Skeletal muscle cell (primary cell): ENCODE data around the gene MYL3.
"Not testable (repeated sequence)": the region's sequence is repeated elsewhere in the genome, so short reads cannot be mapped to it uniquely, and the experiment has no call there.

Experiments used
- DNase-seq: peaks from one replicate; pipeline ENCODE4 v3.0.0-alpha.2; 2010; ENCODE audit warnings: low read depth
- H3K4me3 ChIP-seq: 2 replicates; pipeline ENCODE4 v1.5.1; 2011; ENCODE audit warnings: low read depth, mild to moderate bottlenecking, control low read depth, low read length, moderate library complexity

Gene MYL3

DNA sequence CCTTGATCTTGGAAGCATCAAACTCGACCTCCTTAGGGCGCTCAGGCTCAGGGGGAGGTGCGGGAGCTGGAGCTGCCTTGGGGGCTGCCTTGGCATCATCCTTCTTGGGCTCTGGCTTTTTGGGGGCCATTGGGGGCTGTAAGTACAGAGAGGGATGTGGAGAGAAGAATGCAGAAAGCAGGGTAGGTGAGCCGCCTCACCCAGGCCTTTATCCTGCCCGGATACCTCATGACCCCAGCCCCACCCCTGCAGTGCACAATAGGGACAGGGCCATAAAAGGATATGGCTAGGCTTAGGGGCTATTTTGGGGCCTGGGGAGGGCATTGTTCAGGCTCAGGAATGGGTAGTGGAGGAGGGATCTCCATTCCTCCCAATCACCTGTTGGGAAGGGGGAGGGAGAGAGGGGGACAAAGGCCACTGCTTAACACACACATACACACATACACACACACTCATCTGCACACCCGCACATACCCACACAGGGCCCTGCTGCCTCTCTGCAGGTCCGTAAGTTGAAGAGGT lies at the start of gene MYL3:
TSS of gene MYL3 (minus strand) at position 184 of the 522 bp plus-strand sequence. CDS start at position 130, 54 bp downstream.
- H3K4me3 ChIP-seq = no peak within 1 kb of the TSS
- DNase-seq = no peak

DNA sequence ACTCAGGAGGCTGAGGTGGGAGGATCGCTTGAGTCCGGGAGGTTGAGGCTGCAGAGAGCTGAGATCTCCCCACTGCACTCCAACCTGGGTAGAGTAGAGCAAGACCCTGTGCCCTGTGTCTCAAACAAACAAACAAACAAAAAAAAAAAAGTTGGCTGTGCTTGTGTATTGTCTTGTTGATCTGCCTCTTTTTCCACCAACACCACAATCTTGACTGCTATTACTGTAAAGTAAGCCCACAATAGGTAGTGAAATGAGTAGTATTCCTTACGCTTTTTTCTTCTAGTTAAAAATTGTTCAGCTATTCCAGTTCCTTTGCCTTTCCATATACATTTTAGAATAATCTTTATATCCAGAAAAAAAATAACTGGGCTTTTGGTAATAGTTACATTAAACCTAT lies 49.7 kb upstream of the MYL3 start:
- no peak for DNase-seq
- H3K4me3 ChIP-seq = no peak overlapping the region

DNA sequence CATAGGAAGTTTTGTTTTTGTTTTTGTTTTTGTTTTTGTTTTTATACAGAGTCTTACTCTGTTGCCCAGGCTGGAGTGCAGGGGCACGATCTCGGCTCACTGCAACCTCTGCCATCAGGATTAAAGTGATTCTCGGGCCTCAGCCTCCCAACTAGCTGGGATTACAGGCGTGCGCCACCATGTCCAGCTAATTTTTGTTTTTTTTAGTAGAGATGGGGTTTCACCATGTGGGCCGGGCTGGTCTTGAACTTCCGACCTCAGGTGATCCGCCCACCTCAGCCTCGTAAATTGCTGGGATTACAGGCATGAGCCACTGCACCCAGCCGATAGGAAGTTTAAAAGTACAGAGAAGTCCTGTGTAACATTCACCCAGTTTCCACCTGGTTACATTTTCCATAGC lies 47.7 kb upstream of the MYL3 start:
- not testable (repeated sequence) for DNase-seq, H3K4me3 ChIP-seq

DNA sequence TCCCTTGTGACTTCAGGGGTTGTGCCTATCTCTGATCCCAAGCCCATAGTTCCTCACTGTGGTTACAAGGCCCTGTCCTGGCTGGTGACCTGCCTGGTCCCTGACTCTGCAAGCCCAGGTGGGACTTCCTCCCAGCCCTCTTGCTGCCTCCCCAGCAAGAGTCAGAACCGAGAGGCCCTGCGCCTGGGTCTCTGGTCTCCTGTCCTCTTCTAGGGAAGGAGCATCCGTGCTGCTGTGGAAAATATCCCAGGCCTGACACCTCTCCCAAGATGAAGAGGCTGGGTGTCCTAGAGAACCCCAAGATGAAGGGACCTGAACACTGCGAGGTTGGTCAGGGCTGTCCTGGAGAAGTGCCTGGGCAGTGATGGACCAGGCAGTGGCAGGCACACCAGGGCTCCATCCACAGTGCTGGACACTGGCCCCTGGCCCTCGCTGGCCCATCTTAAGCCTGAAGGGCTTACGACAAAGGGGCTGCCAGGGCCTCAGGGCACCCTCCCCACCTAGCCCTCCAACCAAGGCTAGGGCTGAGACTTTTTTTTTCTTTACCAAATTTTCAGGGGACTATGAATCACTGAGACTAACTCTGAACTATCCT lies 47.0 kb upstream of the MYL3 start:
- DNase-seq = no peak
- no peak overlapping the region for H3K4me3 ChIP-seq

DNA sequence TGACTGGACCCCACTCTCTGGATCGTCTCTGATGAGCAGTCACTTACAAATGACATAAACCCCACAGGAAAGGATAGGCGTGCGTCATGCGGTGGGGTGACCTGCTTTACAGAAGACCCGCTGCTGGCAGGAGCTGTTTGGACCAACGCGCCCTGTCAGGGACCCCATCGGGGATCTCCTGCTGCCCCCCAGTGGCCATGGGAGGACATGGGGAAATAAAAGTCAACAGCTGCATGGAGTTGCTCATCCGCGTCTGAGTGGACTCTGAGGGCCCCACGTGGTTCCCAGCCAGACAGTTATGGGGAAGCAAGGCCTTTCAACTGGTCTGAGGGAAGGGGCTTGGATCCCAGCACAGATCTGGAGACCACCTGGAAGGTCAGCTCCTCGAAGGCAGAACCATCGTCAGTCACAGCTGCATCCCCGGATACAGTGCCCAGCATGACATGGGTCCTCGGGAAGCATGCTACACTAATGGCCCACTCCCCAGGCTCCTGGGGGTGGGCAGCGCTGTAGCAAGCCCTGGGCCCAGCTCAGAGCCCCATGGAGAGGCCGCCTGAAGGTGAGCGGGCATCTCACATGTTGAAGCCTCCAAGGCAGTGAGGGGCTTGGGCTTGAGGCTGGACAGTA lies 46.4 kb upstream of the MYL3 start:
- H3K4me3 ChIP-seq = no peak overlapping the region
- peak; percentile 57 for DNase-seq

DNA sequence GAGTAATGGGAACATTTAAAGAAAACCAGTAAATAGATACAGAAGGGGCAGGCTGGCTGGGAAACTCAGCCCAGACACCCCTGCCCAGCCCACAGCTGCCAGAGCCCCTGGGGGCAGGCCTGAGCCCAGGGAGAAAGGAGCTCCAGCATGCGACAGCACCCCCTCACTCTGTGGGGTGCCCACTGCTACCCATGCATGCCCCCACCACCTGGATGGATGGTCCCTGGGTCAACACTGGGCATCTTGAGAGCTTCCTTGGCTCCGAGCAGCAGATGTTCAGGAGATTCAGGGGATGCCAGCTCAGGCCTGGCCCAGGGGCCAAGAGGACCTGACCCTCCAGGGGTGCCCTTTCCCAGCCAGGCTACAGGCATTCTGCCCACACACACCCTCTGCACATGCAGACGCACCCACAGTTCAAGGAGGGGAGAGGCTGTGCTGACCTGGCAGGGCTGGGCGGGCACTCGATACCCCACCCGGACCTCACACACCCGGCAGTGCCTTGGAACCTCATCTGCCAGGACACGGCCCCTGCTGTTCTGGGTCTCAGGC lies 45.8 kb upstream of the MYL3 start:
- no peak for DNase-seq
- H3K4me3 ChIP-seq = no peak overlapping the region

DNA sequence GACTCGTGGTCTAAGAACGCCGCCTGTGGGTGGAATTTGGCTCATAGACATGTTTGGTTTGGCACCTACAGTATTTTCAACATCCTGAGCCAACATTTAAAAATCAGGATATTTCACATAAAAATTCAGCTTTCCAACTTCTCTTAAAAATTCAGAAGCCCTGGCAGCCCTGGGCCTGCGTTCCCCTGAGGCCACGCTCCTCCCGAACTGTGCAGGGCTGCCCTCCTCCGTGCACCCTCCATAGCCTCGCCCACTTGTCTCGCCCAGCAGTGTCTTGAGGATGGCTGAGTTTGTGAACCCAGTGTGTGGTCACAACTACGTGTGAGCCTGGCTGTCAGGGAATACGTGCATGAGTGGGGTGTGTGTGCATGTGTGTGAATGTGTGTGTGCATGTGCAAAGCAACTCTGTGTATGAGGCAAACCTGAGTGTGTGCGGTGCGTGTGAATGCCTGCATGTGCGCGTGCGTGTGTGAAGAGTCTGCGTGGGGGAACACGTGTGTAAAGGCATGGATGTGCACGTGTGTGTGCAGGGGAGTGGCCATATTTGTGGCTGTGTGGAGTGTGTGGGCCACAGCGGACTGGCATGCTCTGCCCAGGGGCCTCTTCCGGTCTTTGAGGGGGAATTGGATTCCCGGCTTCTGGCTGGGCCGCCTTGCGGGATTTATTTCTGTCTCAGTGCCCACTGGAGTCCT lies 45.2 kb upstream of the MYL3 start:
- no peak overlapping the region for H3K4me3 ChIP-seq
- peak; percentile 59 for DNase-seq

DNA sequence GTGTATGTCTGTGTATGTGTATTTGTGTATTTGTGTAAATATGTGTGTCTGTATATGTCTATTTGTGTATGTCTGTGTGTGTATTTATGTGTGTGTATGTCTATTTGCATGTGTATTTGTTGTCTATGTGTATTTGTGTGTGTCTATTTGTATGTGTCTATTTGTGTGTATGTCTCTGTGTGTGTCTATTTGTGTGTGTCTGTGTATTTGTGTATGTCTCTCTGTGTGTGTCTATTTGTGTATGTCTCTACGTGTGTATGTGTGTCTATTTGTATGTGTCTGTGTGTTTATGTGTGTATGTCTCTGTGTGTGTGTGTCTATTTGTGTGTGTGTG lies 44.7 kb upstream of the MYL3 start:
- DNase-seq = no peak
- H3K4me3 ChIP-seq = no peak overlapping the region

DNA sequence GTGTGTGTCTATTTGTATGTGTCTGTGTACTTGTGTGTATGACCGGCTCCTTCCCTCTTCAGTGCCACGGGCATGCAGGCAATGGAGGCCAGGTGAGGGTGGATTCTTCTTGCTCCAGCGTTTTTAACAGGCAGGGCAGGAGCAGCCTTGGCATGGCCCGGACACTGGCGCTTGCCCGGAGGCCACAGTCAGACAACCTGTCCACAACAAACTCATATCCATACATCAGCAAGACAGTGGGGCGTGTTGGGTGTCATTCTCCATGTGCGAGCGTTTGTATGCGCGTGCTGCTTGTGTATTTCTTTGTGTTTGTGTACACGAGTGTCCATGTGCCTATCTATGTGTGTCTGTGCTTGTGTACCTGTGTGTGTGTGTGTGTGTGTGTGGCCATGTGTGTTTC lies 44.0 kb upstream of the MYL3 start:
- no peak overlapping the region for H3K4me3 ChIP-seq
- no peak for DNase-seq

DNA sequence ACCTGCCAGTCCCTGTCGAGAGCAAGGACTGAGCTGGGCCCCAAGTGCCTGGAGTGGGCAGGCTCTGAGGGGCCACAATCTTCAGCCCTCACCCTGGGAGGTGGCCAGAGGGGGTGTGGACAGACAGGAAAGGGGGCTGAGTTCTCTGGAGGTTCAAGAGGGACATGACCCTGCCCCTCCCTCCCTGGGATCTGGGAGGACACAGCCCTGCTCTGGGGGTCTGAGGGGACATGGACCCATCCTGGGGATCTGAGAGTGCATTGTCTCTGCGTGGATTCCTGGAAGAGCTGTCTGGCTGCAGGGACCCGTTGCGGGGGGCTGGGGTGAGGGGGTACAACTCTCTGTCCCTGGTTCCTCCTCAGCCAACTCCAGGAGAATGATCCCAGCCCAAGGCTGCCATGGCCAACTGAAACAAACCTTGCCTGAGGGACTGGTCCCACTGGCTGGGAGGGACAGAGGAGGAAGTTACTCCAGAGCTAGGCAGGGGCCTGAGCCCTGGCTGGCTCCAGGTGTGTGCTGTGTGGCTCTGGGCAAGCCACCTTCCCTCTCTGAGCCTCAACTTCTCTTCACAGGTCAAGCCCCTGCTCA lies 43.3 kb upstream of the MYL3 start:
- DNase-seq = no peak
- no peak overlapping the region for H3K4me3 ChIP-seq

DNA sequence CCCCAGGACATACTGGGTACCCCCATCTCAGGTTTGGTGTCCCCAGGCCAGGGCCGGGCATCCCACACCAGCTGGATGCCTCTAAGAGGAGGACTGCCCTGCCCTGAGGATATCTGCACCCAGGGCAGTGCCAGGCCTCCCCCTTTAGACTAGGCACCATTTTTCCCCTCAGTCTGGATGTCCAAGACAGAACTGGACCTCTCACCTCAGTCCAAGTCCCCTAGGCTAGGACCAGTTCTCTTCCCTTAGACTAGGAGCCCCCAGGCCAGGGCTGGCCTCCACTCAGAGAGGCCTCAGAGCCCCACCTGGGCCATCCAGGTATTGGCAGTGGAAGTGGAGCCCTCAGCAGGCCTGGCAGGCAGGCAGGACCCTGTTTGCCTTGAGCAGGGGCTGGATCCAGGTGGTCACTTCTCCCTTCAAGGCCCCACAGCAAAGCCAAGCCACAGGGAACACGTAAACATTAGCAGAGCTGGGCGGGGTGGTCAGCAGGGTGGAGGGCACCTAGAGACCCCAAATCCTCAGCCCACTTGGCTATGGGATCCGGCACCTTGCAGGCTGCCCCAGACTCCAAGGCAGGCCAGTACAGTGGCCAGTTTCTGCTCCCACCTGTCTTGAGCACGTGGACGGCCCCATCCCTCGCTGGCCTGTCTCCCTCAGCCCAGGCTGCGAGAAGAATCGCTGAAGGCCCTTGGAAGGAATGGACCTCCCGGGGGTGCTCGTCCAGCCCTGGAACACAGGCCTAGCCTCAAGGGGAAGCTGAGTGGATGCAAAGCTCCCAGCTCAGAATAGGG lies 42.6 kb upstream of the MYL3 start:
- no peak overlapping the region for H3K4me3 ChIP-seq
- no peak for DNase-seq

DNA sequence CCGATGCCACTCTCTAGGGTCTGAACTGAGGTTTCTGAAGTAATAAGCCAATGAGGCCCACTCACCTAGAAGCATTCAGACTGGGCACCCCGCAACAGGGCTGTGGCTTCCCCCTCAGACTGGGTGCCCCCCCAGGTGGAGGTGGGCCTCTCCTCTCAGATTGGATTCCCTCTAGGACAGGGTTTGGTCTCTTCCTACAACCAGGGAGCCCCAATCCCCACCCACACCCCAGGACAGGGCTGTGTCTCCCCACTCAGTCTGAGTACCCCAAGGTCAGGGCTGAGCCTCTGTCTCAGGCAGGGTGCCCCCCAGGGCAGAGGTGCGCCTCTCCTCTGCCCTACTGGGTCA lies 41.9 kb upstream of the MYL3 start:
- no peak overlapping the region for H3K4me3 ChIP-seq

DNA sequence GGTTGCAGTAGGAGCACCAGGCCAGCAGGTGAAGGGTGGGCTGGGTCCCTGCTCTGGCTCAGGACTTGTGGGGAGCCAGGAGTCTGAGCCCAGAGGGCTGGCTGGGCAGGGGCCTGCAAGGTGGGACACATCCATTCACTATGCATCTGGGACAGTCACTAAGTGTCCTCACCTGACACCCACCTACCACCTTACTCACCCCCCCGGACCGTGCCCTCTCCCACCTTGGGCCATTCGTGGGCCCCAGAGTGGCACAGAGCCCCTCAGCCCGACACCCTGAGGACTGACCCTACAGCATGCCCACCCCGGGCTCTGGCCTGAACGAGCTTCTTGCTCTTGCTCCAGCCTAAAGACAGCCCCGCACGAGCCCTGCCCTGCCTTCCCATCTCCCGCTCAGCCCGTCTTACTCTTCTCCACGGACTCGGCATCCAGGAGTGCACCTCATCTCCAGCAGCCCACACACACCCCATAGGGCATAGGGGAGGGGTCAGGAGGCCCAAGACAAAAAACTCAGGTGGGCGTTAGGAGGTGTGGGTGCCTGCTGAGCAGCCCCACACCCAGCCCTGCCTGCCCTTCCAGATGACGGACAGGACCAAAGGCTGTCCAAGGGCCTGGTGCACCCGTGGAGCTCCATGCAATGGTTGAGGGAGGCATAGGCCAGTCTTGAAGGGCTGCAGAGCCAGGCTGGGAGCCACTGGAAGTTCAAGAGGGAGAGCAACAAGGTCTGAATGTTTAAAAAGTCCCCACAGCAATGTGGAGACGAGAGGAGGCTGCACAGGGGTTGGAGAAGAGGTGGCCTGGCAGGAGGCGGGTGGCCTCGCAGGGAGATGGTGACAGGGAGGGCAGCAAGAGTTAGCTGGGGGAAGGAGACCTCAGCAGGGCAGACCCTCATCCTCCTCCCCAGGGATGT lies 41.3 kb upstream of the MYL3 start:
- H3K4me3 ChIP-seq = no peak overlapping the region
- DNase-seq = no peak

More for the DNA sequence above, 41.9 kb upstream of the MYL3 start:
- DNase-seq = no peak

DNA sequence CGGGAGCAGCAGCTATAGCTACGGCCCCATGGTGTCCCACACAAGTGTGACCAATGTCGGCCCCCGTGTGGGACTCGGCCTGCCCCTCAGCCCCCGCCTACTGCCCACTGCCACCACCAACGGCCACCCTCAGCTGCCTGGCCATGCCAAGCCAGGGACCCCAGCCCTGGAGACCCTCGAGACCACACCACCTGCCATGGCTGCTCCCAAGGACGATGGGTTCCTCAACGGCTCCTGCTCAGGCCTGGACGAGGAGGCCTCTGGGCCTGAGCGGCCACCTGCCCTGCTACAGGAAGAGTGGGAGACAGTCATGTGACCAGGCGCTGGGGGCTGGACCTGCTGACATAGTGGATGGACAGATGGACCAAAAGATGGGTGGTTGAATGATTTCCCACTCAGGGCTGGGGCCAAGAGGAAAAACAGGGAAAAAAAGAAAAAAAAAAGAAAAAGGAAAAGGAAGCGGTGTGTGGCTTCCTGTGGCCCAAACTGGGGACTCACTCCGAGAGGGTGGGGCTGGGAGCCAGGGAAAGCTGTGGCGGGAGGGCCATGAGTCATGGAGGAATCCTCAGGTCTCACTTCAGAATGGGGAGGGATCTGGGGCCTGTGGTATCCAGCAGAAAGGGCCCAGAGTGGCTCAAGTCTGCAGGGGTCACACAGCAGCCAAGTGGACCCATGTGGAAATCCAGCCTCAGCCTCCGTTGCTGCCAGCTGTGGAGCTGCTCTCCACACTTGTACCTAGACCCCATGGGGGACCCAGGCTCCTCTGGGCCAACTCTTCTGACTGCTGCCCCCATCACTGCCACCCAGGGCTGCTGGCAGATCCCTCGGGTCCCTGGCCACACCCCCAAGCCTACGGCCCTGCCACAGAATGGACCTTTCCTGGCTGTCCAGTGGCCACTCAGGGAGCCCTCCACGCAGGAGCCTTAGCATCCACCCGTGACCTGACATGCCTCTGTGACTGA lies 40.4 kb upstream of the MYL3 start:
- no peak overlapping the region for H3K4me3 ChIP-seq
- no peak for DNase-seq

DNA sequence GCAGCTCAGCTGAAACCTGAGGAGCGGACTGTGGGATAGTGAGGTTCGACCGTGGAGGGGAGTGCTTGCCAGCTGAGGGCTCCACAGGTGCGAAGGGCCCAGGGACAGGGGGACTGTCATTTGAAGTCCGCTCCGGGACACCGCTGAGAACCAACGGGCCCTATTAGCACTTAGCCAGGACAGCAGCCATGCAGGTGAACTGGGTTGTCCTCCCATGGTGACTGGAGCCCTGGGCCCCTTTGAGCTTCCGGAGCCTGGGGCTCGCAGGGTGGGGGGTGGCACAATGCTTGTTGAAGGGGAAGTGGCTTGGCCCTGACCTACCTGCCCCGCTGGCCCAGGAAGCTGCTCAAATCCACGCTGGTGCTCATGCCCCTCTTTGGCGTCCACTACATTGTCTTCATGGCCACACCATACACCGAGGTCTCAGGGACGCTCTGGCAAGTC lies 39.0 kb upstream of the MYL3 start:
- DNase-seq = no peak
- H3K4me3 ChIP-seq = no peak overlapping the region

DNA sequence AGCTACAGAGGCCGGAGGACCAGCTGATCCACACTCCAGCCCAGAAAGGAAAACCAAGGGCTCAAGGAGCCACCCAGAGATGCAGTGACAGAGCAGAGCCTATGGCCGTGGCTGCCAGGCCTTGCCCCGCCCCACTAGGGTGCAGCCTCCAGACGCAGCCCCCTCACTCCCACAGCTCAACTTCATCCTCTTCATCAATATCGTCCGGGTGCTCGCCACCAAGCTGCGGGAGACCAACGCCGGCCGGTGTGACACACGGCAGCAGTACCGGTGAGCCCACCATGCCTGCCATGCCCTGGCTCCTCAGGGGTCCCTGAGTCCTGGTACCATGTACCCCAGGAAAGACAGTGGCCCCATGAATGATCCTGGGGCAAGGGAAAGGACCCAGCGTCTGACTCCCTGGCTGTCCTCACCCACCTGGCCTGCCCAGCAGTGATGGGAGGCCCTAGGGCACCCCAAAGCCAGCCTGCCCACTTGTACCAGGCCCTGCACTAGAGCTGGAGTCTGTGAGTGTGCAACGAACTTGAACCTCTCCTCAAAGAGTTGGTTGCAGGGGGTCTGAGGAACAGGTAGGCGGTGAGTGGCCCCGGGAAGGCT lies 38.4 kb upstream of the MYL3 start:
- H3K4me3 ChIP-seq = no peak overlapping the region

DNA sequence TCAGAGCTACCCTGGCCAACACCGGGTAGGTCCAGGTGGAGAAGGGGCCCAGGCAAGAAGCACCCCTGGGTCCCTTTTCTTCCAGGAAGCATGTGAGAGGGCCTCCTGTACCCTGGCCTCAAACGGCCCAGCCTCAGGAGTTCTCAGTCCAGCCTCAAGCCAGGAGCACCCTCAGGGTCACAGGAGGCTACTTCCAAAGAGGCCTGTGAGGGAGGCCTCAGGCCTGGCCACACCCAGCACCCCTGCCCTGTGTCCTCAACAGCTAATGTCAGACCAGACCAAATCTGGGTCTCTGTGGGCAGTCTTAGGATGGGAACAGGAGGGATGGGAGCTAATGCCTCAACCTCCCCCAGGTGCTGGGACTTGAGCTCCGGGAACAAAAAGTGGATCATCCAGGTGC lies 37.8 kb upstream of the MYL3 start:
- no peak overlapping the region for H3K4me3 ChIP-seq
- no peak for DNase-seq

More for the DNA sequence above, 38.4 kb upstream of the MYL3 start:
- no peak for DNase-seq
